MCF 10A (cell line): Measurements from ENCODE around the gene RIPOR3. TPM values are rescaled to one million over a fixed set of nuclear protein-coding genes. Genes with fewer than 3 reads are reported as not detected.
"Not testable (repeated sequence)": the region's sequence is repeated elsewhere in the genome, so short reads cannot be mapped to it uniquely, and the experiment has no call there.

Experiments used
- BruUV-seq: library from RNA; stranded (reverse); fragments of 400-500 nt; replicated peaks from 2 replicates; lab custom pipeline; 2021; lab: Mats Ljungman, UMichigan
- CTCF ChIA-PET: fragments of 300-600 bp; sonication (Branson Sonifier 250); formaldehyde crosslinking; extraction: SDS; loops from one replicate; lab custom pipeline; 2021; ENCODE audit warnings: antibody characterized with exemption, inconsistent platforms; lab: Yijun Ruan, JAX
- POLR2A ChIA-PET: fragments of 300-600, 350-650 bp; sonication (Branson Sonifier 250); formaldehyde crosslinking; extraction: SDS; loops from one replicate; lab custom pipeline; 2020; ENCODE audit warnings: antibody characterized with exemption, inconsistent platforms; lab: Yijun Ruan, JAX
- DNase-seq: peaks from one replicate; pipeline ENCODE4 v3.0.0-alpha.2; 2018; ENCODE audit not compliant: unreplicated experiment
- H3K27ac Mint-ChIP-seq: one replicate; pipeline ENCODE4 v1.8.0; 2022; ENCODE audit warnings: mild to moderate bottlenecking, low read depth, mixed read lengths; ENCODE audit not compliant: unreplicated experiment
- H3K27me3 Mint-ChIP-seq: one replicate; pipeline ENCODE4 v1.8.0; 2022; ENCODE audit warnings: mixed read lengths; ENCODE audit not compliant: insufficient read depth, unreplicated experiment
- H3K36me3 Mint-ChIP-seq: one replicate; pipeline ENCODE4 v1.8.0; 2022; ENCODE audit warnings: mild to moderate bottlenecking, moderate library complexity, mixed read lengths; ENCODE audit not compliant: insufficient read depth, unreplicated experiment
- H3K4me1 Mint-ChIP-seq: one replicate; pipeline ENCODE4 v1.8.0; 2022; ENCODE audit warnings: mixed read lengths; ENCODE audit not compliant: insufficient read depth, unreplicated experiment
- H3K4me3 Mint-ChIP-seq: one replicate; pipeline ENCODE4 v1.8.0; 2022; ENCODE audit warnings: mild to moderate bottlenecking, moderate library complexity, mixed read lengths; ENCODE audit not compliant: unreplicated experiment
- H3K9me3 Mint-ChIP-seq: one replicate; pipeline ENCODE4 v1.8.0; 2022; ENCODE audit warnings: mixed read lengths; ENCODE audit not compliant: unreplicated experiment
- intact Hi-C: fragments of 100-400 bp; cut with micrococcal nuclease; formaldehyde crosslinking; loops from 2 replicates; pipeline ENCODE4 v1.14.1; 2022
- total RNA-seq: library from RNA; stranded (reverse); gene quantifications from 2 replicates; pipeline ENCODE4 v1.2.3, GENCODE V29; 2022
- TF ChIP-seq, protein P1 (sequence below): fragments of 200-600 bp; IDR thresholded peaks from one replicate; pipeline ENCODE4 v1.8.0; 2022; ENCODE audit warnings: antibody characterized with exemption, mild to moderate bottlenecking; ENCODE audit not compliant: unreplicated experiment

Gene RIPOR3
- total RNA-seq, 1 experiment from 2014 or later, result not detected

DNA sequence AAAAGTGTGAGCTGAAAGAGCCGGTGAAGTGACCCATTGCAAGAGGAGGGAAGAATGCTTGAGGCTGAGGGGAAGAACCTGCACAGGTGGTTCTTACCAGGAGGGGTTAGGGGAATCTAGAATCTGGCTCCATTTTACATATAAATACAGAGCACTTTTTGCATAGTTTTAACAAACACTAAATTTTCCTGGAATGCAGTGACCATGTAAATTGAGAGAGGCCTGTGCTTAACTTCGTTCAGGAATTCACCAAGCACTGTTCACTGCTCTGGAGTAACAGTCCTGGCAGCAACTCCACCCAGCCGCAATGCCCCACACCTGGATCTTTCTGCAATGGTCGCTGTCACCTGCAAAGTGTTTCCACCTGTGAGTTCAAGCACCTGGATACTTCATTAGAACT lies 13.2 kb upstream of the RIPOR3 start:
- BruUV-seq, result no TSS peak
- TF ChIP-seq, protein P1, sequence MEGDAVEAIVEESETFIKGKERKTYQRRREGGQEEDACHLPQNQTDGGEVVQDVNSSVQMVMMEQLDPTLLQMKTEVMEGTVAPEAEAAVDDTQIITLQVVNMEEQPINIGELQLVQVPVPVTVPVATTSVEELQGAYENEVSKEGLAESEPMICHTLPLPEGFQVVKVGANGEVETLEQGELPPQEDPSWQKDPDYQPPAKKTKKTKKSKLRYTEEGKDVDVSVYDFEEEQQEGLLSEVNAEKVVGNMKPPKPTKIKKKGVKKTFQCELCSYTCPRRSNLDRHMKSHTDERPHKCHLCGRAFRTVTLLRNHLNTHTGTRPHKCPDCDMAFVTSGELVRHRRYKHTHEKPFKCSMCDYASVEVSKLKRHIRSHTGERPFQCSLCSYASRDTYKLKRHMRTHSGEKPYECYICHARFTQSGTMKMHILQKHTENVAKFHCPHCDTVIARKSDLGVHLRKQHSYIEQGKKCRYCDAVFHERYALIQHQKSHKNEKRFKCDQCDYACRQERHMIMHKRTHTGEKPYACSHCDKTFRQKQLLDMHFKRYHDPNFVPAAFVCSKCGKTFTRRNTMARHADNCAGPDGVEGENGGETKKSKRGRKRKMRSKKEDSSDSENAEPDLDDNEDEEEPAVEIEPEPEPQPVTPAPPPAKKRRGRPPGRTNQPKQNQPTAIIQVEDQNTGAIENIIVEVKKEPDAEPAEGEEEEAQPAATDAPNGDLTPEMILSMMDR, result no peak
- Mint-ChIP-seq H3K4me1 (no peaks in the 10 kb centered on the region), H3K4me3 (no peak overlapping the region), H3K36me3 (no peaks in the 10 kb centered on the region), H3K27me3 (no peaks in the 10 kb centered on the region), H3K9me3 (no peaks in the 10 kb centered on the region), H3K27ac (peak overlapping the region; percentile 53)
- ChIA-PET POLR2A (interaction anchor here (0.7 kb wide), 1 partner anchor 87 kb away, joined by 3 read pairs; no protein-coding TSS in a partner anchor), CTCF (interaction anchor here (0.6 kb wide), 2 partner anchors 62 to 584 kb away, joined by 3 to 4 read pairs; no protein-coding TSS in a partner anchor)
- no peak for DNase-seq
- intact Hi-C loops, result no loop called here

DNA sequence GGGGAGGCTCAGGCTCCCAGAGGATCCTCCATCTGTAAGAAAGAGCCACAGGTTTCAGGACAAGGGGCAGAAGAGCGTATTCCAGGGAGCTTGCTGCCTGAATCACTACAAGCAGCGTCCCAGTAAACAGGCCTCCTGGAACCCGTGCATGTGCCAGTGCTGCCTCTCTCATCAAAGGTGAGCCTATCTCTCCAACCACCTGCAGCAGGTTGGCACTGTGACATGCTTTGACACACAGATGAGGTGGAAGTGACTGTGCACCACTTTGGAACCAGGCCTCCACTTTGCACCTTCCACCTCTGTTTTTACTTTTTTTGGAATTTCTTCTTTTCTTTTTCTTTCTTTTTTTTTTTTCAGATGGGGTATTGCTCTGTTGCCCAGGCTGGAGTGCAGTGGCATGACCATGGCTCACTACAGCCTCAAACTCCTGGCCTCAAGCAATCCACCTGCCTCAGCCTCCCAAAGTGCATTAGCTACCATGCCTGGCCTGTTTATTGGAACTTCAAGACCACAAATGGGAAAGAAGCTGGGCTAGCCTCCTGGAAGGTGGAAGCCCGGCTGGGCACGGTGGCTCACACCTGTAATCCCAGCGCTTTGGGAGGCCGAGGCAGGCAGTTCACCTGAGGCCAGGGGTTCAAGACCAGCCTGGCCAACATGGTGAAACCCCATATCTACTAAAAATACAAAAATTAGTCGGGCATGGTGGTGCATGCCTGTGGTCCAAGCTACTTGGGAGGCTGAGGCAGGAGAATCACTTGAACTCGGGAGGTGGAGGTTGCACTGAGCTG lies 12.5 kb upstream of the RIPOR3 start:
- CTCF ChIA-PET, result interaction anchor here (0.6 to 1.1 kb wide), 3 partner anchors 13 to 518 kb away, joined by 3 to 4 read pairs (median 3); partner anchors contain the start of gene RIPOR3
- POLR2A ChIA-PET, result interaction anchor here (0.6 to 0.7 kb wide), 2 partner anchors 14 to 221 kb away, joined by 3 read pairs; no protein-coding TSS in a partner anchor
- H3K4me3 Mint-ChIP-seq, DNase-seq, H3K9me3 Mint-ChIP-seq, intact Hi-C loops, H3K4me1 Mint-ChIP-seq, H3K27me3 Mint-ChIP-seq, BruUV-seq, H3K36me3 Mint-ChIP-seq, H3K27ac Mint-ChIP-seq: not testable (repeated sequence)

DNA sequence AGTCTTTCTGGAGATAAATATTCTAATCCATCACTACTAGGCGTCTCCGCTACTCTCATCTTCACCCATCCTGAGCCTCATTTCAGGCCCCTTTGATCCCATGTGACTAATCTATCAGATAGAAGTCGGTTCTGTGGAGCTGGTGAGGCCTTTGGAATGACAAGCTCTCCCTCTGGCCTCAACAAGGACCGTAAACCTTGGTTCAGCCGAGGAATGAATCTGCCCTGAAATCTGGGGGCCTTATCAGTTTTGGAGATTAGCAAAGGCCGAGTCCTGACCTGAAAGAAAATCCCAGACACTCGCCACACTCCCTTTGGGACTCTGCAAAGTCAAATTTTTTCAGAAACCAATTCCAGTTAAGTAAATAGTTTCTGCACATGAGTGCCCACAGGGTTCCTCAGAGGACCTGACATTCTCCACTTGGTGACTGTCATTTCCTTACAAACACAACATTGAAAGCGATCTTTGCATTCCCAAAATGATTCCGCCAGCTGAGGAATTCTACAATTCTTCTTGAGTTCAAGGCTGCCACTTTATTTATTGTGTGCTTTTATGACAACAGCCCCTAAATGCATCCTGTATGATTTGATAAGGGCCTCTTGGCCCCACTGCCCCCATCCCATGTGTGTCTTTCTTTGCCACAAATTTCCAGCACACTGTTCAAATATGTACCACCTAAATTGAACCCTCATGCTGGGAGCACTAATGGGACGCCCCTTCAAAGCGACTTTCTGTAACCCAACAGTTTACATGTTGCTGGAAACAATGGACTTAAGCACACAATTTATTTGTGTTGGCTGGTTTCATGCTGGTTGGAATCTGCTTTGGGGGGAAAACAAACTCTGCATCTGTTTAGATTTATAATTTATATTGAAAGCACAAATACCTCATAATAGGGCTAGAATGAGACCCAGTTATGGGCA lies 10.0 kb upstream of the RIPOR3 start:
- Mint-ChIP-seq H3K4me3 (no peak overlapping the region), H3K4me1 (no peaks in the 10 kb centered on the region), H3K36me3 (no peaks in the 10 kb centered on the region), H3K27me3 (no peaks in the 10 kb centered on the region), H3K9me3 (no peaks in the 10 kb centered on the region), H3K27ac (no peak overlapping the region)
- intact Hi-C loops, result no loop called here
- TF ChIP-seq, protein P1, result no peak
- no TSS peak for BruUV-seq
- ChIA-PET CTCF (interaction anchor here (0.6 kb wide), 2 partner anchors 574 to 630 kb away, joined by 3 to 4 read pairs; no protein-coding TSS in a partner anchor), POLR2A (no interaction called here)
- no peak for DNase-seq

DNA sequence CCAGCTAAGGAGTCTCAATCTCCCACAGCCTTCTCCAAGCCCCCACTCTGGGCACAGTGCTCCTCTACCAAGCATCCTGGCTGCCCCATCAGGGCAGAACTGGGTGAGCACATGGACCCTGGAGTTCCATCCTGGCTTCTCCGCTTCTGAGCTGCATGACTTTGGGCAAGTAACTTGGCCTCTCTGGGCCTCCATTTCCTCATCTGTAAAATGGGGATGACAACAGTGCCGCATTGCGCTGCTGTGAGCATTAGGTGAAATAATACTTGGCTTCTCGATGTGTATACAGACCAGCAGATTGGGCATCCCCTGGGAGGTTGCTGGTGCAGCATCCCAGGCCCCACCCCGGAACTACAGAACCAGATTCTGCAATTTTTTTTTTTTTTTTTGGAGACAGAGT lies 8.3 kb upstream of the RIPOR3 start:
- ChIA-PET CTCF (no interaction called here), POLR2A (interaction anchor here (0.7 kb wide), 1 partner anchor 9 kb away, joined by 3 read pairs; no protein-coding TSS in a partner anchor)
- H3K36me3 Mint-ChIP-seq, result no peaks in the 10 kb centered on the region
- peaks cover 2% of the 10 kb centered on the region for H3K4me1 Mint-ChIP-seq
- TF ChIP-seq, protein P1, result no peak
- no peak overlapping the region for H3K4me3 Mint-ChIP-seq
- intact Hi-C loops, result no loop called here
- H3K27me3 Mint-ChIP-seq, result no peaks in the 10 kb centered on the region
- H3K27ac Mint-ChIP-seq, result no peak overlapping the region
- no peaks in the 10 kb centered on the region for H3K9me3 Mint-ChIP-seq
- no peak for DNase-seq
- no TSS peak for BruUV-seq

DNA sequence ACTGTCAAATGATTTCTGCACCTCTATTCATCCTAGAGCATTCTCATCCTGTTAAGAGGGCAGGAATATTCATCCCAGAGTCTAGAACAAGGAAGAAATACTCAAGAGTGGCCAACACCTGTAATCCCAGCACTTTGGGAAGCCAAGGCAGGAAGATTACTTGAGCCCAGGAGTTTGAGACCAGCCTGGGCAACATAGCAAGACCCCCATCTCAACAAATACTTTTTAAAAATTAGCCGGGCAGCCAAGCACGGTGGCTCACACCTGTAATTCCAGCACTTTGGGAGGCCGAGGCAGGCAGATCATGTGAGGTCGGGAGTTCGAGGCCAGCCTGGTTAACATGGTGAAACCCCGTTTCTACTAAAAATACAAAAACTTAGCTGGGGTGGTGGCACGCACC lies 6.9 kb upstream of the RIPOR3 start:
- H3K4me3 Mint-ChIP-seq, BruUV-seq, DNase-seq, H3K4me1 Mint-ChIP-seq, H3K27me3 Mint-ChIP-seq, intact Hi-C loops, H3K9me3 Mint-ChIP-seq, H3K36me3 Mint-ChIP-seq, H3K27ac Mint-ChIP-seq, POLR2A ChIA-PET: not testable (repeated sequence)
- CTCF ChIA-PET, result interaction anchor here (0.6 to 1.3 kb wide), 3 partner anchors 11 to 90 kb away, joined by 3 read pairs; no protein-coding TSS in a partner anchor
